HG03139 (cell line): ENCODE measurements around the gene TUFM.
A peak's percentile ranks its signal among the peaks of the same experiment; 100 is the strongest.
"Not testable (repeated sequence)": the region's sequence is repeated elsewhere in the genome, so short reads cannot be mapped to it uniquely, and the experiment has no call there.

Source experiments
- ATAC-seq: cut with Tn5 transposase; IDR thresholded peaks from one replicate; pipeline ENCODE4 v1.9.1; 2021; ENCODE audit not compliant: unreplicated experiment

Gene TUFM

GRCh38 chr16:28846080-28846932 lies at the start of gene TUFM:
TUFM (minus strand) TSS chr16:28846348; CDS start chr16:28846269, 79 bp downstream.
- peak; percentile 83 for ATAC-seq

- ATAC-seq: no peak
These were observed 49.5 kb upstream of the TUFM start for GRCh38 chr16:28895609-28896008.

DNA sequence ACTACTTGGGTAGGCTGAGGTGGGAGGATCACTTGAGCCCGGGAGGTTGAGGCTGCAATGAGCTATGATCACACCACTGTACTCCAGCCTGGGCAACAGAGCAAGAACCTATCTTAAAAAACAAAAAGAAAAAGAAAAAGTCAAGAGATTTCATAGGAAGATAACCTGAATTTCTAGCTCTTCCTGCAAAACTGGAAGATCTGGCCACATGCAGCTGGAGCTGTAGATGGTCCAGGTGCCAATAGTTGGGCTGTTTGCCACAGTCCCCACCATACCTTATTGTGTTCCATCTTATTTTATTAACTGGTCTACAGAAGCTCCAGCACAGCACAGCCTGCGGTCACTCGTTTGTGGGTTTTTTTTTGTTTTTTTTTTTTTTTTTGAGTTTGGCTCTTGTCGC lies 47.1 kb upstream of the TUFM start:
- ATAC-seq: no peak

DNA sequence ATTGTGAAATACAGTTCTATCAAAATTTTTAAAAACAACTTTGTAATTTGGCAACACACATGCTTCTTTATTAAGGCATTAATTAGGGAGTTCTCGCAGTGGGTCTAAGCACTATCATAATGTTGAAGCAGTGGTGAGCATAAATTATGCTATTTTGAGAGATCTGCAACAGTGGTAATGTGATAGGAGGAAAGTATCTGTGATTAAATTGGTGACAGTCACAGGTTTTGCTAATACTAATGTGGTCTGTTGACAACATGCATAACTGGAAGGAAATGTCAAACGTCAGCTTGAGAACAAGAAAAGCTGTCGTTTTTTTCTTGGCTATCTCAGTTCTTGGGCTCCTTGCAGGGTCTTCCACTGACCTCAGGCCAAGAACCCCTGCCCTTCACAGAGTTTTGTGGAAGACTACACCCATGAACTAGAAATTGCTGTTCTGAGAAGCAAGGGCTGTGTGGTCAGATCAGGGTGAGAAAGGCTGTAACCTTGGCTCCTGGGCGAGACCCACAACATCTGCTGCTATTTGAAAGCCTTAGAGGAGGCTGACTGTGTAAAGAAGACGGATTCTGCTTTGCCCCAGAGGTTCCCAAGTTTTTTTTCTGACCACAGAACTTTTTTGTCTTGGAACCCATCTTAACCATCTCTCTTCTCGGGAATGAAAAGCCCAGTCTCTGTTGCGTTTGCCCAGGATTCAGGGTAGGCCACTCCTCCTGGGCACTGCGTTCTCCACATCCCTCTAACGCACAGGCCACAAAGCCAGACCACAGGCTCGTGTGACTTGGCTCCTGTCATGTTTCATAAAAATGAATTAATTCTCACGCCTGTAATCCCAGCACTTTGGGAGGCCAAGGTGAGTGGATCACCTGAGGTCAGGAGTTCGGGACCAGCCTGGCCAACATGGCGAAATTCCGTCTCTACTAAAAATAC lies 46.1 kb upstream of the TUFM start:
- no peak for ATAC-seq

GRCh38 chr16:28890355-28890754 lies 44.2 kb upstream of the TUFM start:
- not testable (repeated sequence) for ATAC-seq

- ATAC-seq: no peak
These were observed 40.8 kb upstream of the TUFM start for GRCh38 chr16:28886945-28887344.

GRCh38 chr16:28884045-28884444 lies 37.9 kb upstream of the TUFM start:
- no peak for ATAC-seq

GRCh38 chr16:28883221-28883996 lies 37.3 kb upstream of the TUFM start:
- no peak for ATAC-seq

GRCh38 chr16:28882551-28883160 lies 36.5 kb upstream of the TUFM start:
- ATAC-seq: no peak

DNA sequence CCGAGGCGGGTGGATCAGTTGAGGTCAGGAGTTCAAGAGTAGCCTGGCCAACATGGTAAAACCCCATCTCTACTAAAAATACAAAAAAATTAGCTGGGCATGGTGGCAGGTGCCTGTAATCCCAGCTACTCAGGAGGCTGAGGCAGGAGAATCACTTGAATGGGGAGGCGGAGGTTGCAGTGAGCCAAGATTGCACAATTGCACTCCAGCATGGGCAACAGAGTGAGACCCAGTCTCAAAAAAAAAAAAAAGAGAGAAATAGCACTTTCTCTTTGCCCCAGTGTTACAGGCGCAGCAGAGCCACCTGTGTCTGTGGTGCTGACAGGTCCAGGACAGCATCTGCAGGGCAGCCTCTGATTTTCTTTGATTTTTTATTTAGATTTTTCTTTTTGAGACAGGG lies 35.4 kb upstream of the TUFM start:
- ATAC-seq: not testable (repeated sequence)

DNA sequence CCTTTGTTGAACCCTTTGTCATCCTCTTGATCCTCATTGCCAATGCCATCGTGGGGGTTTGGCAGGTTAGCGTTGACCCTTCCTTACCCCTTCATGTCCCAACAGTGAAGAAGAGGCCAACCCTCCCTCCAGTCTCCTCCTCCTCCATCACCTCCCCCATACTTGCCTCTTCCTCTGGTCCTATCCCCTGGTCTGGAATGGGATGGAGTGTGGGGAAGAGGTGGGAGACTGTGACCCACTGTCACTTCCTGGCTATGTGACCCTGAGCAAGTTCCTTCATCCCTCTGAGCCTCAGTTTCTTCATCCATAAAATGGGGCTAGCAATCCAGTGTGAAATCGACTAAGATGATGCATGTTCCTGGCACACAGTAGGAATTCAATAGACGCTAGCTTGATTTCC lies 34.8 kb upstream of the TUFM start:
- no peak for ATAC-seq

DNA sequence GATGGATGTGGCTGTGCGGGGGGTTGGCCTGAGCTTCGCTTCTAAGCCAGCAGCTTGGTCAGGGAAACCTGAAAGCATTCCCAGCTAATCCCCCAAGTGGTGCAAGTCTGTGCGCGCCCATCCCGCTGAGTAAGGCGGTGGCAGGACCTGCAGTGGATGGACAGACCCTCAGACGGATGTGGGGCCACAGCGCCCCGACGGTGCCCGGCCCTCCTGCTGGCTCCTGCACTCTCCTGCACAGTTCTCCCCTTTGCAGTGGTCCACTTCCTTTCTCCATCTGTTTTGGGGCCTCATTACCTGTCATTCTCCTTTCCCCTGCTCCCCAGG lies 34.4 kb upstream of the TUFM start:
- ATAC-seq: no peak

GRCh38 chr16:28879841-28880588 lies 33.9 kb upstream of the TUFM start:
- no peak for ATAC-seq

- ATAC-seq: no peak
These were observed 33.2 kb upstream of the TUFM start for GRCh38 chr16:28879261-28879840.

DNA sequence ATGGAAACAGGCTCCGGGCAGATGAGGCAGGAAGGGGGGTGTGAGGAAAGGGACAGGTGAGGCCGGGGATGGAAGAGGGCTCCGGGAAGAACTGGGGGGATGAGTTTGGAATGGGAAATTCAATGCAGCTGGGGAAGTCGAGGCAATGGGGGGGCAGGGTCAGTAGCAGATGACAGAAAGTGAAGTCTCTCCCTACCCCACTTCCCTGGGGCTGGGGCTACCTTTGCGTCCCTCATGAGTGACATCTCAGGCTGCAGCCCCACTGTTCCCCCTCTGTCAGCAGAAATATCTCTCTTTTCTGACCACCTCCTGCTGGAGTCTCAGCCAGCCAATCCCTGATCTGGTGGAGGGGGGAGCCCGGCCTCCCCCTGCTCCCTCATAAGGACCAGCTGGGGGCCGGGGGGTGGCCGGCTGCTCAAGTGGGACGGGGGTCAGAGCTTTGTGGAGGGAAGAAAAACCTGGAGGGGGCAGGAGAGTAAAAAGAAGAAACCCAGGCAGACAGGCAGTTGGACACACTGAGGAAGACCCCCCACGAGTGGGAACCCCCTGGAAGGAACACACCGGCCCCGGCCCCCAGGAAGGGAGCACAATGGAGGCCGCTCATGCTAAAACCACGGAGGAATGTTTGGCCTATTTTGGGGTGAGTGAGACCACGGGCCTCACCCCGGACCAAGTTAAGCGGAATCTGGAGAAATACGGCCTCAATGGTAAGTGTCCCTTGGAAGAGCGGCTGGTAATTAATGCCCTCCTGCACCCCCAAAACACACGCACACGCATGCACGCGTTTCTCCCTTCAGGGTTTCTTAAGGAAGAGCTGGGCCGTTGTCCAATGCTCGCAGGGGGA lies 32.2 kb upstream of the TUFM start, which contains the start of gene ATP2A1:
Gene ATP2A1 (plus strand): TSS at position 406 of the 844 bp plus-strand sequence. CDS start 184 bp downstream, at position 590.
- no peak for ATAC-seq

GRCh38 chr16:28877655-28878000 lies 31.5 kb upstream of the TUFM start:
- no peak for ATAC-seq

- no peak for ATAC-seq
These were observed 31.0 kb upstream of the TUFM start for GRCh38 chr16:28876973-28877654.

DNA sequence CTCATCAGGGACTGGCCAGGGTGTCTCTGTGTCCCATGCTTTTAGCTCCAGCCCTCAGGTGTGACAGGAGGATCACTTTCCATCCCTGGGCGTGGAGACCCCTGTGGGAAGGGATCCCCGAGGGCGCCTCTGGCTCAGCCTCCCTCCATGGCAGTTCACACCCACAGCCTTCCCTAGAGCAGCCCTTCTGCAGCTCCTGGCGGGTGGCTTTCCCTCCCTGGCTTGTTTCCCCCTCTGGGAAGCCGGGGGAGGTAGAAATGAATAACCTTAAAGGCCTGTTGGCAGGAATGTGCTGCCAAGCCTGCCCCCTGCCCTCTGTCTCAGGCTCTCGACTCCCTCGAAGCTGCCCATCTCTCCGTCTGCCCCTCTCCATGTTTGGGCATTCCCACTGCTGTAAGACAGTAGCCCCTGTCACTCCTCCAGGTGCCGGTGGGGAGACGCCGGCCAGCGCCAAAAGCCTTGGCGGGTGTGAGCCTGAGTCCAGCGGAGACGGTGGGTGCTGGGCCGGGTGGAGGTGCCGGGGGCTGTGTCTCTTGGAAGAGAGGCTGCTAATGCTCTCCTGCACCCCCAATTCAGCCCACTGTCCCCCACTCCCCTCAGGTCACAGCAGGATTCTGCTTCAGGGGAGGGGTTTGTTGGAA lies 30.0 kb upstream of the TUFM start:
- ATAC-seq: no peak
